Measurements from ENCODE around the gene ZNF136. TPM values are rescaled to one million over a fixed set of nuclear protein-coding genes. Genes with fewer than 3 reads are reported as not detected.

ZNF136 gene
- total RNA-seq, 1 experiment from 2014 or later, result 6.7 TPM

GRCh38 chr19:12237143-12237839 is 74.4 kb downstream of the ZNF136 start:
- Mint-ChIP-seq H3K27me3 (ENCODE audit: low read depth) (no peaks in the 10 kb centered on the region), H3K4me3 (no peak overlapping the region), H3K4me1 (peaks cover 12% of the 10 kb centered on the region), H3K36me3 (peaks cover 19% of the 10 kb centered on the region), H3K9me3 (peaks cover 19% of the 10 kb centered on the region), H3K27ac (no peak overlapping the region)
- peak; percentile 45 for DNase-seq (ENCODE audit: low spot score)
- ATAC-seq, result peak; percentile 46; the same call in 1 of the 2 replicates
- POLR2A ChIA-PET, result no interaction called here
- CTCF ChIA-PET, result interaction anchor here (1.1 kb wide), 1 partner anchor 129 kb away, joined by 3 read pairs; the partner anchor contains the start of gene ZNF442
- no peak for TF ChIP-seq FOXP4 (CRISPR knock-in tag; IDR thresholded peaks at IDR 0.05)
- no peak for TF ChIP-seq ATF3 (CRISPR knock-in tag; conservative IDR thresholded peaks at IDR 0.05)
- TF ChIP-seq SP1 (CRISPR knock-in tag; conservative IDR thresholded peaks at IDR 0.05), result no peak
- TF ChIP-seq ZNF232 (CRISPR knock-in tag; IDR thresholded peaks at IDR 0.05), result no peak
- TF ChIP-seq MLX (CRISPR knock-in tag; IDR thresholded peaks at IDR 0.05), result no peak
- TF ChIP-seq E2F5 (CRISPR knock-in tag; IDR thresholded peaks at IDR 0.05), result no peak
- no peak for TF ChIP-seq KAT7 (CRISPR knock-in tag; IDR thresholded peaks at IDR 0.05; ENCODE audit: borderline replicate concordance)
- no peak for TF ChIP-seq PRRX2 (CRISPR knock-in tag; IDR thresholded peaks at IDR 0.05)
- no peak for TF ChIP-seq E2F4 (CRISPR knock-in tag; IDR thresholded peaks at IDR 0.05; ENCODE audit: borderline replicate concordance, low read depth)
- TF ChIP-seq MAX (CRISPR knock-in tag; IDR thresholded peaks at IDR 0.05), result no peak
- TF ChIP-seq GRHL2 (CRISPR knock-in tag; IDR thresholded peaks at IDR 0.05; ENCODE audit: insufficient replicate concordance, severe bottlenecking), result no peak
- no peak for TF ChIP-seq MXD4 (CRISPR knock-in tag; IDR thresholded peaks at IDR 0.05; ENCODE audit: borderline replicate concordance)
- TF ChIP-seq E2F1 (CRISPR knock-in tag; IDR thresholded peaks at IDR 0.05), result no peak
- no peak for TF ChIP-seq ELF4 (CRISPR knock-in tag; IDR thresholded peaks at IDR 0.05; ENCODE audit: low read depth)
- no peak for TF ChIP-seq CBFB (CRISPR knock-in tag; IDR thresholded peaks at IDR 0.05; ENCODE audit: low read depth)
- TF ChIP-seq NR2C2 (CRISPR knock-in tag; IDR thresholded peaks at IDR 0.05), result no peak
- TF ChIP-seq ZNF121 (CRISPR knock-in tag; IDR thresholded peaks at IDR 0.05), result no peak
- no peak for TF ChIP-seq RORB (CRISPR knock-in tag; IDR thresholded peaks at IDR 0.05)
- no peak for TF ChIP-seq ATF6 (CRISPR knock-in tag; IDR thresholded peaks at IDR 0.05)

Other genes starting within 250 kb of the ZNF136 start
- 9.1 to 11.4 TPM (median 10.7 TPM) in 3 replicates for gene ZNF700, start 238.0 kb upstream of the ZNF136 start, total RNA-seq (2021)
- 2.4 to 3.1 TPM (median 2.9 TPM) in 3 replicates for gene ZNF763, start 198.1 kb upstream of the ZNF136 start, total RNA-seq (2021)
- gene ZNF433, start 127.4 kb upstream of the ZNF136 start, total RNA-seq (2021), result 2.9 TPM in 3 replicates
- gene ZNF878, start 110.1 kb upstream of the ZNF136 start, total RNA-seq (2021), result 10.1 to 12.5 TPM (median 10.7 TPM) in 3 replicates
- 9.1 to 10.5 TPM (median 9.4 TPM) in 3 replicates for gene ZNF844, start 98.4 kb upstream of the ZNF136 start, total RNA-seq (2021)
- 5.0 to 9.1 TPM (median 7.8 TPM) in 3 replicates for gene ZNF20, start 22.7 kb upstream of the ZNF136 start, total RNA-seq (2021)
- 23.9 to 26.0 TPM (median 24.5 TPM) in 3 replicates for gene ZNF625, start 6.4 kb upstream of the ZNF136 start, total RNA-seq (2021)
- 4.8 to 7.6 TPM (median 6.4 TPM) in 3 replicates for gene ZNF44, start 131.8 kb downstream of the ZNF136 start, total RNA-seq (2021)
- gene ZNF563, start 170.5 kb downstream of the ZNF136 start, total RNA-seq (2021), result 4.5 to 5.6 TPM (median 4.5 TPM) in 3 replicates
- 1.9 to 4.0 TPM (median 2.4 TPM) in 3 replicates for gene ZNF442, start 202.6 kb downstream of the ZNF136 start, total RNA-seq (2021)
- 3.7 to 4.4 TPM (median 4.0 TPM) in 3 replicates for gene ZNF799, start 238.2 kb downstream of the ZNF136 start, total RNA-seq (2021)